ENCODE data around the gene CASKIN1.
"Not testable (repeated sequence)": the region's sequence is repeated elsewhere in the genome, so short reads cannot be mapped to it uniquely, and the experiment has no call there.

GRCh38 chr16:2203119-2203688, 6.8 kb upstream of the CASKIN1 start:
- TF ChIP-seq, protein P1, sequence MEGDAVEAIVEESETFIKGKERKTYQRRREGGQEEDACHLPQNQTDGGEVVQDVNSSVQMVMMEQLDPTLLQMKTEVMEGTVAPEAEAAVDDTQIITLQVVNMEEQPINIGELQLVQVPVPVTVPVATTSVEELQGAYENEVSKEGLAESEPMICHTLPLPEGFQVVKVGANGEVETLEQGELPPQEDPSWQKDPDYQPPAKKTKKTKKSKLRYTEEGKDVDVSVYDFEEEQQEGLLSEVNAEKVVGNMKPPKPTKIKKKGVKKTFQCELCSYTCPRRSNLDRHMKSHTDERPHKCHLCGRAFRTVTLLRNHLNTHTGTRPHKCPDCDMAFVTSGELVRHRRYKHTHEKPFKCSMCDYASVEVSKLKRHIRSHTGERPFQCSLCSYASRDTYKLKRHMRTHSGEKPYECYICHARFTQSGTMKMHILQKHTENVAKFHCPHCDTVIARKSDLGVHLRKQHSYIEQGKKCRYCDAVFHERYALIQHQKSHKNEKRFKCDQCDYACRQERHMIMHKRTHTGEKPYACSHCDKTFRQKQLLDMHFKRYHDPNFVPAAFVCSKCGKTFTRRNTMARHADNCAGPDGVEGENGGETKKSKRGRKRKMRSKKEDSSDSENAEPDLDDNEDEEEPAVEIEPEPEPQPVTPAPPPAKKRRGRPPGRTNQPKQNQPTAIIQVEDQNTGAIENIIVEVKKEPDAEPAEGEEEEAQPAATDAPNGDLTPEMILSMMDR (IDR thresholded peaks at IDR 0.05) = not testable (repeated sequence)
- not testable (repeated sequence) for TF ChIP-seq ZFX (IDR thresholded peaks at IDR 0.05; ENCODE audit: borderline replicate concordance)
